A549 (cell line): ENCODE measurements around the gene SH3PXD2B. TPM values are rescaled to one million over a fixed set of nuclear protein-coding genes. Genes with fewer than 3 reads are reported as not detected.

Experiments
- ATAC-seq, 2 experiments: fragments of 200-7000 bp in 1 of 2; fragments of >200 bp in 1 of 2; cut with Nextera tagmentation in 1 of 2; cut with Tn5 transposase in 1 of 2; 3 replicates each; pipeline versions ENCODE4 v1.8.0 to v1.9.1; 2018 to 2020; ENCODE audit warnings: mild to moderate bottlenecking in 1 of 2, moderate library complexity in 1 of 2
- CTCF ChIA-PET: fragments of 300-600 bp; sonication (Branson Sonifier 250); formaldehyde crosslinking; extraction: SDS; loops from one replicate; lab custom pipeline; 2021; ENCODE audit warnings: antibody characterized with exemption, inconsistent platforms; lab: Yijun Ruan, JAX
- POLR2A ChIA-PET: fragments of 350-600 bp; formaldehyde crosslinking; extraction: SDS; loops from one replicate; lab custom pipeline; 2021; ENCODE audit warnings: antibody characterized with exemption, inconsistent platforms; lab: Yijun Ruan, JAX
- DNase-seq, 2 experiments: peaks; one replicate each; pipeline versions ENCODE4 v3.0.0 to v3.0.0-alpha.2; 2011 to 2016; ENCODE audit warnings: low read depth in 1 of 2, low spot score in 1 of 2
- FAIRE-seq: peaks from 2 replicates; lab custom pipeline; 2011; peaks lifted over from hg19 to GRCh38; lab: Jason Lieb, UNC
- H3K27ac ChIP-seq, 2 experiments: fragments of >200 bp; sonication (Bioruptor Twin); formaldehyde crosslinking; 3 replicates each; pipeline ENCODE4 v1.5.1; 2016 to 2017
- H3K4me1 ChIP-seq: fragments of >200 bp; sonication (Bioruptor Twin); formaldehyde crosslinking; 3 replicates; pipeline ENCODE4 v1.6.1; 2016
- H3K4me2 ChIP-seq: fragments of >200 bp; sonication (Bioruptor Twin); formaldehyde crosslinking; 3 replicates; pipeline ENCODE4 v1.6.1; 2016
- H3K4me3 ChIP-seq: fragments of >200 bp; sonication (Bioruptor Twin); formaldehyde crosslinking; 3 replicates; pipeline ENCODE4 v1.5.1; 2016
- H3K9me3 ChIP-seq: fragments of >200 bp; sonication (Bioruptor Twin); formaldehyde crosslinking; 3 replicates; pipeline ENCODE4 v1.6.1; 2016
- EHMT2 ChIP-seq: fragments of 200-600 bp; sonication (generic); IDR thresholded peaks from 2 replicates; pipeline ENCODE4 v1.6.1; 2016; ENCODE audit warnings: antibody characterized with exemption, low read depth, mild to moderate bottlenecking, moderate library complexity
- ESRRA ChIP-seq: fragments of 150-350 bp; IDR thresholded peaks from 2 replicates; pipeline ENCODE4 v1.6.1; 2014; ENCODE audit warnings: mild to moderate bottlenecking, low read length, borderline replicate concordance
- HDAC2 ChIP-seq: fragments of 200-600 bp; sonication (generic); IDR thresholded peaks from 2 replicates; pipeline ENCODE4 v1.6.1; 2016
- JUNB ChIP-seq: fragments of >200 bp; sonication (Bioruptor Twin); formaldehyde crosslinking; IDR thresholded peaks from 2 replicates; pipeline ENCODE4 v1.6.1; 2016
- MAX ChIP-seq: IDR thresholded peaks from 2 replicates; pipeline ENCODE4 v1.6.1; 2012
- MYC ChIP-seq: IDR thresholded peaks from 2 replicates; pipeline ENCODE4 v1.6.1; 2012; ENCODE audit warnings: mild to moderate bottlenecking, inconsistent platforms, low read length, improper control_type of control experiment, borderline replicate concordance
- POLR2A ChIP-seq: IDR thresholded peaks from 2 replicates; pipeline ENCODE4 v1.6.1; 2012; ENCODE audit warnings: mild to moderate bottlenecking, low read length
- RAD21 ChIP-seq, 2 experiments: fragments of >200 bp in 1 of 2; sonication (Bioruptor Twin) in 1 of 2; formaldehyde crosslinking in 1 of 2; IDR thresholded peaks in 1 of 2; conservative IDR thresholded peaks in 1 of 2; 2 replicates in 1 of 2; 3 replicates in 1 of 2; pipeline ENCODE4 v1.6.1; 2012 to 2018; ENCODE audit warnings: inconsistent platforms in 1 of 2
- RARB ChIP-seq: fragments of 250-450 bp; sonication (Bioruptor Pico); IDR thresholded peaks from 2 replicates; pipeline ENCODE4 v1.8.0; 2021; ENCODE audit warnings: mild to moderate bottlenecking, moderate library complexity
- REST ChIP-seq: fragments of 200-600 bp; sonication (generic); IDR thresholded peaks from 2 replicates; pipeline ENCODE4 v1.6.1; 2016; ENCODE audit warnings: antibody characterized with exemption, mild to moderate bottlenecking, moderate library complexity
- SMC3 ChIP-seq: fragments of >200 bp; sonication (Bioruptor Twin); formaldehyde crosslinking; IDR thresholded peaks from 3 replicates; pipeline ENCODE4 v1.6.1; 2018; ENCODE audit warnings: inconsistent platforms
- TFCP2L1 ChIP-seq: fragments of 250-450 bp; sonication (Bioruptor Pico); IDR thresholded peaks from 2 replicates; pipeline ENCODE4 v1.5.0; 2021; ENCODE audit warnings: mild to moderate bottlenecking
- ZFP36 ChIP-seq: fragments of 450-650 bp; IDR thresholded peaks from 2 replicates; pipeline ENCODE4 v1.6.1; 2014; ENCODE audit warnings: borderline replicate concordance; ENCODE audit not compliant: partially characterized antibody
- ZNF302 ChIP-seq: fragments of 250-450 bp; sonication (Bioruptor Pico); IDR thresholded peaks from 2 replicates; pipeline ENCODE4 v1.9.0; 2021; ENCODE audit warnings: inconsistent platforms, mild to moderate bottlenecking, moderate library complexity
- WGBS: methylation state at CpG from one replicate; pipeline ENCODE4 v1.1.6; 2017; ENCODE audit errors: missing lambda C conversion rate; 5-methylcytosine and 5-hydroxymethylcytosine counted together
- polyA plus RNA-seq, 4 experiments: library from polyadenylated mRNA; depleted of rRNA in 3 of 4; stranded (reverse); fragments of >200 nt; fragmentation: RNase III in 1 of 4; extraction: RNeasy Plus Mini Kit Qiagen cat#74134 plus additional on column Dnase treatment in 1 of 4; gene quantifications; 2 replicates in 3 of 4; 3 replicates in 1 of 4; pipeline ENCODE4 v1.2.3, GENCODE V29; 2011 to 2017

Gene SH3PXD2B
- polyA plus RNA-seq, 2 of the 4 experiments (the other 2 are of a cell fraction): 15.1 to 15.5 TPM

GRCh38 chr5:172374783-172375182 is 79.5 kb downstream of the SH3PXD2B start:
- H3K4me3 ChIP-seq: no peak overlapping the region
- FAIRE-seq (no peak), DNase-seq (no peak), ATAC-seq (no peak)
- 89% methylated on average over 6 of the region's 6 CpGs for WGBS
- H3K4me1 ChIP-seq: 0 out of 3 replicates have a peak, but pooled peaks cover 5% of the 10 kb centered on the region
- peaks cover 13% of the 10 kb centered on the region for H3K9me3 ChIP-seq
- no peak overlapping the region for H3K27ac ChIP-seq
- CTCF ChIA-PET: no interaction called here
- POLR2A ChIA-PET: no interaction called here
- TF ChIP-seq REST (no peak), TFCP2L1 (no peak), ZFP36 (peak; percentile 4)
- no peak overlapping the region for H3K4me2 ChIP-seq

GRCh38 chr5:172373680-172374079 is 80.6 kb downstream of the SH3PXD2B start:
- 96% methylated on average over 6 of the region's 6 CpGs for WGBS
- DNase-seq (no peak), ATAC-seq (no peak), FAIRE-seq (no peak)
- H3K27ac ChIP-seq: no peak overlapping the region
- no peak overlapping the region for H3K4me2 ChIP-seq
- H3K9me3 ChIP-seq: peaks cover 13% of the 10 kb centered on the region
- ChIA-PET POLR2A (no interaction called here), CTCF (no interaction called here)
- no peak overlapping the region for H3K4me3 ChIP-seq
- H3K4me1 ChIP-seq: no peaks in the 10 kb centered on the region
- no peak for TF ChIP-seq SMC3
- TF ChIP-seq HDAC2: no peak
- no peak for TF ChIP-seq JUNB
- TF ChIP-seq EHMT2: no peak
- no peak for TF ChIP-seq RAD21 (conservative IDR thresholded peaks at IDR 0.05 in 1 of 2, IDR thresholded peaks at IDR 0.05 in 1 of 2)
- TF ChIP-seq ESRRA: no peak
- TF ChIP-seq ZNF302 (CRISPR knock-in tag): no peak

- DNase-seq (no peak), FAIRE-seq (no peak), ATAC-seq (no peak)
- 92% methylated on average over 7 of the region's 7 CpGs for WGBS
- Histone ChIP-seq H3K27ac (no peak overlapping the region), H3K4me2 (no peak overlapping the region), H3K4me3 (no peak overlapping the region), H3K4me1 (no peaks in the 10 kb centered on the region), H3K9me3 (peaks cover 13% of the 10 kb centered on the region)
- POLR2A ChIA-PET: no interaction called here
- CTCF ChIA-PET: interaction anchor here (0.8 to 2.3 kb wide), 4 partner anchors 10 to 81 kb away, joined by 3 to 5 read pairs (median 4); no protein-coding TSS in a partner anchor
- no peak for TF ChIP-seq REST
- TF ChIP-seq MAX: no peak
- no peak for TF ChIP-seq MYC
- no peak for TF ChIP-seq RARB (CRISPR knock-in tag)
- no peak for TF ChIP-seq POLR2A
Measured at GRCh38 chr5:172371684-172372083, 82.6 kb downstream of the SH3PXD2B start.
